Activated CD8-positive, alpha-beta memory T cell treated with anti-CD3 and anti-CD28 coated beads for 24 hours (primary cell): ENCODE measurements around the gene MFSD12.
A peak's percentile ranks its signal among the peaks of the same experiment; 100 is the strongest.

Experiments used
- DNase-seq: peaks from one replicate; pipeline ENCODE4 v3.0.0-alpha.2; 2020

Gene MFSD12

DNA sequence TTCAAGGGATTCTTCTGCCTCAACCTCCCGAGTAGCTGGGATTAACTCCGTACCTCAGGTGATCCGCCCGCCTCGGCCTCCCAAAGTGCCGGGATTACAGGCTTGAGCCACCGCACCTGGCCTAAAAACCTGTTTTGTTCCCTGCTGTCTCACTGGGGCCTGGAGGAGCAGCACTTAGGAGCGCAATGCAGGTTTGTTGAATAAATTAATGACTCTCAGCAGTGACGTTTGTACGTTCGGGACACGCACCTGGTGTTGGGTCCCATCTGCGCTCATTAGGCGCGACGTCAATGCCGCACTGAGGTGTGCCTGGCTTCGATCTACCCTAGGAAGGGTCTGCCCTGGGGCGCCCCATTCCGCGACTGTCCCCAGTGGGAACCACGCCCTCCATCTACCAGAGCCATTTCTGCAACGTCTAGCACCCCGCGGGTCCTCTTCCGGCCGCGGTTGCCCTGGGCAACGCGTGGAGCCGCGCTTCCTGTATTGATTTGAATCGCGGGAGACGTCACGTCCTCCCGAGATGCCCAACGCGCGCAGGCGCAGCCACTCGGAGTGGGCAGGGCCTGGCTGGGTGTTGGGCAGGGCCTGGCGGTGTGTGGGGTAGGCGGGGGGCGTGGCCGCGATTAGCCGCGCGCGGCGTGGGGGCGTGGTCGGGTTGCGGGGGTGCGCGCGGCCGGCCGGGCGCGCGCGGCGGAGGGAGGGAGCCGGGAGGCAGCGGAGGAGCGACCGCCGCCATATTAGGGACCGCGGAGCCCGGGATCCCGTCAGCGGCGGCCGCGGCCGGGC, 51.6 kb downstream of the MFSD12 start, which contains the start of gene FZR1:
FZR1 (plus strand) TSS at position 714 of the 786 bp plus-strand sequence. CDS start 16,679 bp downstream, outside the sequence.
- DNase-seq: peak; percentile 99

DNA sequence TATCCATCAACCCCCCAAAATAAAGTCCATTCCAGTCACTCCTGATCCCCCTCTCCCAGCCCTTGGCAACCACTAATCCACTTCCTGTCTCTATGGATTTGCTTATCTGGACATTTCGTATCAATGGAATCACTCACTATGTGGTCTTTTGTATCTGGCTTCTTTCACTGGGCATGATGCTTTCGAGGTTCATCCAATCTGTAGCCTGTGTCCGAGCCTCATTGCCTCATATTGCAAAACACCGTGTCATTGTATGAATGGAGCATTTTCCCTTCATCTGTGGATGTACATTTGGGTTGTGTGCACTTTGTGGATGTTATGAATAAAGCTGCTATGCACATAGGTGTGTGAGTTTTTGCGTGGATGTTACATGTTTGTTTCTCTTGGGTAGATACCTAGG, 52.7 kb downstream of the MFSD12 start:
- DNase-seq: no peak

DNA sequence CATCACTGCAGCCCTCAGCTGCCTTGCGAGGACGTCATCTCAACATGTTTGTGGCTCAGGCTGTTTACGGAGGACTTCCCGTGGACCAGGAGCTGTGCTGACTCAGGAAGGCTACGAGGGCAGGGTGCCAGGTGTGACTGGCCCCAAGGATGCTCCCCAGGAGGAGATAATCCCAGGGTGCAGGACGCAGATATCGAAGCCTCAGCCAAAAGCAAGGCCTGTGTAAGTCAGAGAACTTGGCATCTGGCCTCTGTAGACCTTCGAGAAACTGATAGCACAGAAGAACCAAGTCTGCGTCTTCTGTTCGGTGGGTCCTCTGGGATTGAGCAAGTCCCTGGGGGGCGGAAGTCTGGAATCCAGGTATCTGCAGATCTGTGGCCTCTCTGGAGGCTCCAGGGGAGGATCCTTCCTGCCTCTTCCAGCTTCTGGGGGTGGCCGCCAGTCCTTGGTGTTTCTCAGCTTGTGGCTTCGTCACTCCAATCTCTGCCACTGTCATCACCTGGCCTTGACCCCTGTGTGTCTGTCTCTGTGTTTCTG, 54.3 kb downstream of the MFSD12 start:
- DNase-seq: no peak

DNA sequence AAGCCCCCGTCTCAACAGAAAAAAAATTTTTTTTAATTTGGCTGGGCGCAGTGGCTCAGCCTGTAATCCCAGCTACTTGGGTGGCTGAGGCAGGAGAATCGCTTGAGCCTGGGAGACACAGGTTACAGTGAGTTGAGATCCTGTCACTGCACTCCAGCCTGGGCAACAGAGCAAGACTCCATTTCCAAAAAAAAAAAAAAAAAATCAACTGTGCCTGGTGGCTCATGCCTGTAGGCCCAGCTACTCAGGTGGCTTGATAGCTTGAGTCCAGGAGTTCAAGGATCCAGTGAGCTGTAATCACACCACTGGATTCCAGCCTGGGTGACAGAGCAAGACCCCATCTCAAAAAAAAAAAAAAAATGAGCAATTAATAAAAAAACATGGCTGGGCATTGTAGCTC, 55.6 kb downstream of the MFSD12 start:
- no peak for DNase-seq

DNA sequence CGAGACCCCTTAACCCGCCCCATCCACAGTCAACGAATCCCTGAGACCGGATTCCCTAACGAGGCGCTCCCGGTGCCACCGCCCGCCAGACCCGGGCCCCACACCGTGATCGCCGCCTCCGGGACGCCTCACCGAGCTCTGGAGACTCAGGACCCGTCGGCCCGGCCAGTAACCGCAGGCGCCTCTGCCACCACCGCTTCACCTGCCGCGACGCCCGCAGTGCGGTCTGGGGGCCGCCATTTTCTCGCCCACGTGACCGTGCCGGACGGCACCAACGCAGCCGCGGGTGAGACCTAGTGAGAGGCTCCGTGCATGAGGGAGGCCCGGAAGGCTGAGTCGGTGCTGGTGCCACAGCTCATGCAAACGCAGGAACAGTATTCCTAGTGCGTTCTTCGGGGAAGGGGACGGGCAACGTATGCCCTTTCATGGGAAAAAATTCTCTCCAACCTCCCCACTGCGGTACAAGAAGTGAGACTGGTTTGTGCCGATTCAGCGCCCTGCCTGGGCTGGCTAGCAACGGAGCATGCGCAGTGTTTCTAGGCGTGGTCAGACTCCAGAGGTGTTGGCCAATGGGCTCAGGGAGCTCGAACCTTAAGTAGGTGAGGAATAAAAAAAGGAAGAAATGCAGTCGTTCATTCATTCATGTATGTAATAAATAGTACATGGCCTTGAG, 56.8 kb downstream of the MFSD12 start, which contains the start of gene DOHH:
DOHH (minus strand) TSS at position 246 of the 673 bp plus-strand sequence. CDS start 3,860 bp downstream, outside the sequence.
- DNase-seq: peak; percentile 98

DNA sequence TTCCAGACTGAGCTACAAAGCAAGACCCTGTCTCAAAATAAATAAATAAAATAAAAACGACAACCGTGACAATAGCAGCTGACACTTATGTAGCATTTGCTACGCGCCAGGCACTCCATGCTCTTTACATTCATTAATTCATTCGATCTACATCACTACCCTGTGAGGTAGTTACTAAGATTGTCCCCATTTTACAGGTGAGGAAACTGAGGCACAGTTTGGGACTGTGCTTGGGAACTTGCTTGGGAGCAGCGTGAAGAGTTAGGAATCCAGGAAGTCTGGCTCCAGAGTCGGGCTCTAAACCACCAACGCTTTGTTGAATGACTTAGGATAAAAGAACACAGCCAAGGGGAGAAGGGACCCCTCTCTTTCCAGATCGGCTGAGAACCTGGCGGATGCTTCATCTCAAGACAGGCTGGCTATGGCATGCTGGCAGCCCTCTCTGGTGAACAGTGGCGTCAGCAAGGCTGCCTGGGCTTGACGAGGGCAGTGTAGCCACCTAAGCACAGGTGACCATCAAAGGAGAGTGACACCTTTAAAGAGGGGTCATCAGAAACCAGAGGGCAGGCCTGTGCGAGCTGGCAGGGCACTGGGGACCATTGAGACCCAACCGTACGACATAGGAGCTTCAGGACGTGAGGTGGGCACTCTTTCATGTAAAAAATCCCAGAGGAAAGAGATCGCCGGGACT, 57.5 kb downstream of the MFSD12 start:
- no peak for DNase-seq

DNA sequence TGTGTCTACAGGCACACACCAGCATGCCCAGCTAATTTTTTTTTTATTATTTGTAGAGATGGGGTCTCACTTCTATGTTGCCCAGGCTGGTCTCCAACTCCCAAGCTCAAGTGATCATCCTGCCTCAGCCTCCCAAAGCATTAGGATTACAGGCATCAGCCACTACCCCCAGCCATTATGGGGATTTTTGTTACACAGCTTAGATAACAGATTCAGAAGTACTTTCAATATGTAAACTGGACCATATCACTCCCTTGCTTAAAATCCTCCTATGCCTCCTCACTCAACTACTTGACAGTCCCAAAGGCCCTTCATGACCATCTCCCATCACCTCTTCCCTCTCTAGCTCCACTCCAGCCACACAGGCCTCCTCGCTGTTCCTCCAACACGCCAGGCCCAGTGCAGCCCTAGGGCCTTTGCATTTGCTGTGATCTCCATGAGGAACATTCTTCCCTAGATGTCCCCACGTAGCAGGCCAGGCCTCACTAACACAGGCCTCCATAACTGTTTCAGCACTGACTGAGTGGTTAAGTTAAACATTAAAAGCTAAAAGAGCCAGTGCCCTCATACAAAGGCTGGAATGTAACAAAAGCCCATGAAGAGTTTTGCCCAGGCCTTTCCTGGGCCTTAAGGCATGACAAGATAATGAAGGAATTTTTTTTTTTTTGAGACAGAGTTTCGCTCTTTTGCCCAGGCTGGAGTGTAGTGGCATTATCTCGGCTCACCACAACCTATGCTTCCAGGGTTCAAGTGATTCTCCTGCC, 59.4 kb downstream of the MFSD12 start:
- no peak for DNase-seq

DNA sequence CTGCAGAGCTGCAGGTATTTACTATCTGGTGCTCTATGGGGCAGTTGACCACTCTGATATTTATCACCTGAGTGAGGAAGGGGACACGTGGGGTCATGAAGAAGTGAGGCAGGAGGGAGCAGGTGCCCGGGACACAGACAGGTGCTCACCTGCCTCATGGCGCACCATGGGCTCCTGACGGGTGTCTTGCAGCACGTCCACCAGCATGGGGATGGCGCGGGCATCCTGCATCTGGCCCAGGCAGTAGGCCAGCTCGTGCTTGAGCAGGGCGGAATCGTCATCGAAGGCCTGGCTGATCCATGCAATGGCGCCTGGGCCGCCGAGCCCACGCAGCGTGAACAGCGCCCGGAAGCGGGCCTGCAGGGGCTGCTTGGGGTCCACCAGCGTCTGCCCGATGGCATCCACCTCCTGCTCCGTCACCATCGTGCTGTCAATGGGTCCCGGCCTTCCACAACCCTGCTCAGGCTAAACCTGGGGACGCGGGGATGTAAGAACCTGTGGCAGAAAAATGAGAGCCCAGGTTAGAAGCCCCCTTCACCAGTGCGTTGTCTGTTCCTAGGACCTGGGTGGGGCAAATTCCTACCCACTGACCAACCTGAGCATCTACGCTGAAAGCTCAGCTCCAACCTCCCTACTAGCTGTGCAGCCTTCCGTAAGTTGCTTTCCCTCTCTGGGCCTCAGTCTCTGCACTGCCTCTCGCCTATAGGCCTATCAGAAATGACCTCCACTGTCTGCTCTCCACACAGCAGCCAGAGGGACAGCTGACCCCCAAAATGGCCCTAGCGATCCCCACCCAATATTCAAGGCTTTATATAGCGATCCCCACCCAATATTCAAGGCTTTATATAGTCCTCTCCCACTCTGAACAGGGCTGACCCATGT, 60.8 kb downstream of the MFSD12 start:
- no peak for DNase-seq

DNA sequence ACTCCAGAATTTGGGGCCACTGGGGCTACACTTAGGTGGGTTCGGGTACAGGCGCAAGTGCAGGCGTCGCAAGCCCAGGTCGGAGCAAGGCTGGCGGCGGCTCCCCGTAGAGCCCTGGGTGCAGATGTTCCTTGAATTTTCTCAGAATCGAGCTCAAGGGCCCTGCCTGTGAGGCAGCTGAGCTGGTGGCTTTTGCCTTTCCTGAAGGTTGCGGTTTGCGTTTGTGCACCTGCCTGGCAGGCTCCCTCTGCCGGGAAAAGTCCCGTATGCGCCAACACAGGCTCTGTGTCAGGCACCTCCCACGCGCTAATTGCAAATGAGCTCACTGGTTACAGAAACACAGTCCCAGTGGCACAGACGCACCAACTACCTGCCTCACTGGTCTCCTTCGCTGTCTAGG, 62.8 kb downstream of the MFSD12 start:
- no peak for DNase-seq
